HG02642 (cell line): Measurements from ENCODE around the gene COL6A2.
"Not testable (repeated sequence)": the region's sequence is repeated elsewhere in the genome, so short reads cannot be mapped to it uniquely, and the experiment has no call there.

ENCODE experiments used
- ATAC-seq: cut with Tn5 transposase; IDR thresholded peaks from one replicate; pipeline ENCODE4 v1.9.1; 2021; ENCODE audit warnings: mild to moderate bottlenecking; ENCODE audit not compliant: unreplicated experiment, poor library complexity

Gene COL6A2

GRCh38 chr21:46163380-46163779 lies 65.5 kb downstream of the COL6A2 start:
- ATAC-seq: no peak

DNA sequence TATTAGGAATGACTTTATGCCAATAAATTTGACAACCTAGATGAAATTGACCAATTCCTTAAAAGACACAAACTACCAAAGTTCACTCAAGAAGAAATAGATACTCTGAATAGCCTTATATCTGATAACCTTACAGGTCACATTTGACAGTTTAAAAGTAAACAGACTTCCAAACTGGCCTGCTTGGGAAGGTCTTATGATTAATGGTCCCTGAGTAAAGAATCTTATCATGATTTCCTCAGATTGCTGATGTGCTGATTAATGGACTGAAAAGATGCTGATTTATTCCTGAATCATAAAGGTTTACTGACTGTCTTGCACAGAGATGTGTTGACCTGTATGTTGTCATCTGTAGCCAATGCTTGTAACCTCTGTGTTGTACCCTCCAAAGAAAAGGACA lies 67.2 kb downstream of the COL6A2 start:
- ATAC-seq: no peak

- ATAC-seq: no peak
Measured at GRCh38 chr21:46168238-46168637, 70.3 kb downstream of the COL6A2 start.

- ATAC-seq: no peak
Measured at GRCh38 chr21:46168659-46169386, 70.9 kb downstream of the COL6A2 start.

GRCh38 chr21:46170436-46171193 lies 72.7 kb downstream of the COL6A2 start:
- not testable (repeated sequence) for ATAC-seq

- ATAC-seq: no peak
Measured at GRCh38 chr21:46171585-46171984, 73.7 kb downstream of the COL6A2 start.

DNA sequence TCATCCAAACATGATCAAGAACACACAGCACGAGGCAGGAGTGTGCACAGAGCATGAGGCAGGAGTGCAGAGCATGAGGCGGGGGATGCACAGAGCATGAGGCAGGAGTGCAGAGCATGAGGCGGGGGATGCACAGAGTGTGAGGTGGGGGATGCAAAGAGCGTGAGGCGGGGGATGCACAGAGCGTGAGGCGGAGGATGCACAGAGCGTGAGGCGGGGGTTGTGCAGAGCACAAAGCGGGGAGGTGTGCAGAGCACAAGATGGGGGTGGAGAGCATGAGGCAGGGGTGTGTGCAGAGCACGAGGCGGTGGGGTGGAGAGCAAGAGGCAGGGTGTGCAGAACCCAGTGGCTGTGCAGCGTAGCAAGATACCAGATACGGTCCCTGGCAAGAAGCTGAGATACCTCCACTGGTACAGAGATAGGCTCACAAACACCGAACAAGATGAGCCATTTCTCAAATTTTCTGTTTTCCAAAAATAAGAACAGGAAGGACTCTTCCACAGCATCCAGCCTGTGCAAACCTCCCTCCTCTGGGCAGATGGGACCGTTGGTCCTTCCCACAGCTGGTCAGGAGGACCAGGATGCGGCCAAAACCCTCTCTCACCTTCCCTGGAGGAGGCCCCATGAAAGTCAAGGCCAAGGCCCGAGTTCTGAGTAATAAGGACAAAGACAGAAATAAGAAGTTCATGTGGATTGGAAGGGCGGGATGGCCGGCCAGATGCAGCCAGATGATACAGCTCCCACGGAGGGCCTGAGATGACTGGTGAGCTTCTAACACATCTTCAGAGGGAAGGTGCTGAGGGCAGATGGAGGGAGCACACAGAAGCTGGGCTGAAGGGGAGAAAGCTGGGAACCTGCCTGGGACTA lies 74.3 kb downstream of the COL6A2 start:
- ATAC-seq: no peak

- no peak for ATAC-seq
Measured at GRCh38 chr21:46172863-46173528, 75.1 kb downstream of the COL6A2 start.

DNA sequence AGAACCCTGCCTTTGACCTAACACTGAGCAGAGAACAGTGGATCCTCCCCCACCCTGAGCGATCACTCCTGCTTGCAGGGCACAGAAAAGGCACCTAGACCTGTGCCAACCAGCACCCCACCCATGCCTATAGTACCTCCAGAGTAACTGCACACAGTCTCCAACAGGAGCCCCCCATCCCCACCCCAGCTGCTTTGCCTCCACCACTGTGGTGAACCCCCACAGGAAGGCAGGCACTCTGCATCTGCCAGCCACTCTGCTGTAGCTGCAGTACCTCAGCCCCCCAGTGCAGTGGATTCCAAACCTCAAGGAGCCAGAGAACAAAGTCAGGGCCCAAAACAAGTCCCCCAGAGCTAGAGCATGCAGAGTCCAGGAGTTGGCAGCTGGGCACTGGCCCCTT lies 75.7 kb downstream of the COL6A2 start:
- no peak for ATAC-seq

DNA sequence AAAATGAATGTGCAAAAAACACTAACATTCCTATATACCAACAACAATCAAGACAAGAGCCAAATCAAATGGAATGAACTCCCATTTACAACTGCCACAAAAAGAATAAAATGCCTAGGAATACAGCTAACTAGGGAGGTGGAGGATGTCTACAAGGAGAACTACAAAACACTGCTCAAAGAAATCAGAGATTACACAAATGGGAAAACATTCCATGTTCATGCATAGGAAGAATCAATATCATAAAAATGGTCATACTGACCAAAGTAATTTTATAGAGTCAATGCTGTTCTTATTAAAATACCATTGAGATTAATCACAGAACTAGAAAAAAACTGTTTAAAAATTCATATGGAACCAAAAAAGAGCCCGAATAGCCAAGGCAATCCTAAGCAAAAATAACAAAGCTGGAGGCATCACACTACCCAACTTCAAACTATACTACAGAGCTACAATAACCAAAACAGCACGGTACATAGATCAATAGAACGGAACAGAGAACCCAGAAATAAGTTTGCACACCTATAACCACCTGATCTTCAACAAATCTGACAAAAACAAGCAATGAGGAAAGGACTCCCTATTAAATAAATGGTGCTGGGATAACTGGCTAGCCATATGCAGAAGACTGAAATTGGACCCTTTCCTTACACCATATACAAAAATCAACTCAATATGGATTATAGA lies 78.7 kb downstream of the COL6A2 start:
- ATAC-seq: not testable (repeated sequence)

- no peak for ATAC-seq
Measured at GRCh38 chr21:46178961-46179360, 81.0 kb downstream of the COL6A2 start.
